Kidney epithelial cell (primary cell): Measurements from ENCODE around the gene KMT2E. TPM values are rescaled to one million over a fixed set of nuclear protein-coding genes. Genes with fewer than 3 reads are reported as not detected.

ENCODE experiments used
- DNase-seq: peaks from one replicate; pipeline ENCODE4 v3.0.0-alpha.2; 2010; ENCODE audit warnings: low read depth
- H3K27me3 ChIP-seq: 2 replicates; pipeline ENCODE4 v1.6.0; 2011; ENCODE audit warnings: low read length; ENCODE audit not compliant: control insufficient read depth, insufficient read depth
- H3K36me3 ChIP-seq: 2 replicates; pipeline ENCODE4 v1.5.1; 2011; ENCODE audit warnings: low read length; ENCODE audit not compliant: control insufficient read depth, insufficient read depth
- H3K4me3 ChIP-seq: 2 replicates; pipeline ENCODE4 v1.5.1; 2011; ENCODE audit warnings: low read depth, mild to moderate bottlenecking, control low read depth, low read length
- total RNA-seq: library from RNA; depleted of rRNA; stranded (reverse); fragments of >200 nt; gene quantifications from 2 replicates; pipeline ENCODE4 v1.2.3, GENCODE V29; 2015
- TF ChIP-seq, protein P1 (sequence below): IDR thresholded peaks from 2 replicates; pipeline ENCODE4 v1.5.1; 2011; ENCODE audit warnings: mild to moderate bottlenecking, moderate library complexity, low read length, control low read depth, inconsistent platforms; ENCODE audit not compliant: insufficient read depth, poor library complexity, severe bottlenecking

KMT2E gene
- total RNA-seq, 1 donor from 2014 or later, result 36.3 TPM

DNA sequence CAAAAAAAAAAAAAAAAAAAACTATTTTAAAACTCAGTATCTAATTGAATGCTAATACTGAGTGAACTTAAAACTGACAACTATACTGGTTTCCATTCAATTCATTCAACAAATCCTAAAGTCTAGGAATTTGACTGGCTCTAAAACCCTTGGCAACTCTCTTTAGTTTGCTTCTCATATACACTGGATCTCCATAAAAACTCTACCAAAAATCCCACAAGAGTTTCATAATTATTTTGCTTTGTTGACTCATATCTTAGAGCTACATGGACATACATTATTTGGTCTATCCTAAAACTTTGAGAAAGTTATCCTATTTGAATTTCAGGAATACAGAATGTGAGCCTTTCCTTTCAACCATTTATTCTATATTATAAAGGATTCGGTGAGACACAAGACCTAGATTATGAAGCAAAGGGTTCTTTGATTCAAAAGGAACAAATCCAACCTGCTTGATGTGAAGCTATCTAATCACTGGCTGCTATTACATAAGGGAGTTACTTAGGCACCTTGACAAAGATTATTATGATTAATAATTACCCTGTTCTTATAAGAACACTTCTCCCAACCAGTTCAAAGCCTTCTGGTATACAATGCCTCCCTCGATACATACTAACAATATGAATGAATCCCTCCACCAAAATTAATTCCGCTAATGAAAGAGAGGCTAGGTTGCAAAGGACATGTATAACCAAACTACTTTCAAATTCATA is 15.8 kb upstream of the KMT2E start:
- DNase-seq, result no peak
- H3K27me3 ChIP-seq, result no peaks in the 10 kb centered on the region
- H3K4me3 ChIP-seq, result no peak overlapping the region
- H3K36me3 ChIP-seq, result no peaks in the 10 kb centered on the region
- TF ChIP-seq, protein P1, sequence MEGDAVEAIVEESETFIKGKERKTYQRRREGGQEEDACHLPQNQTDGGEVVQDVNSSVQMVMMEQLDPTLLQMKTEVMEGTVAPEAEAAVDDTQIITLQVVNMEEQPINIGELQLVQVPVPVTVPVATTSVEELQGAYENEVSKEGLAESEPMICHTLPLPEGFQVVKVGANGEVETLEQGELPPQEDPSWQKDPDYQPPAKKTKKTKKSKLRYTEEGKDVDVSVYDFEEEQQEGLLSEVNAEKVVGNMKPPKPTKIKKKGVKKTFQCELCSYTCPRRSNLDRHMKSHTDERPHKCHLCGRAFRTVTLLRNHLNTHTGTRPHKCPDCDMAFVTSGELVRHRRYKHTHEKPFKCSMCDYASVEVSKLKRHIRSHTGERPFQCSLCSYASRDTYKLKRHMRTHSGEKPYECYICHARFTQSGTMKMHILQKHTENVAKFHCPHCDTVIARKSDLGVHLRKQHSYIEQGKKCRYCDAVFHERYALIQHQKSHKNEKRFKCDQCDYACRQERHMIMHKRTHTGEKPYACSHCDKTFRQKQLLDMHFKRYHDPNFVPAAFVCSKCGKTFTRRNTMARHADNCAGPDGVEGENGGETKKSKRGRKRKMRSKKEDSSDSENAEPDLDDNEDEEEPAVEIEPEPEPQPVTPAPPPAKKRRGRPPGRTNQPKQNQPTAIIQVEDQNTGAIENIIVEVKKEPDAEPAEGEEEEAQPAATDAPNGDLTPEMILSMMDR, result no peak

DNA sequence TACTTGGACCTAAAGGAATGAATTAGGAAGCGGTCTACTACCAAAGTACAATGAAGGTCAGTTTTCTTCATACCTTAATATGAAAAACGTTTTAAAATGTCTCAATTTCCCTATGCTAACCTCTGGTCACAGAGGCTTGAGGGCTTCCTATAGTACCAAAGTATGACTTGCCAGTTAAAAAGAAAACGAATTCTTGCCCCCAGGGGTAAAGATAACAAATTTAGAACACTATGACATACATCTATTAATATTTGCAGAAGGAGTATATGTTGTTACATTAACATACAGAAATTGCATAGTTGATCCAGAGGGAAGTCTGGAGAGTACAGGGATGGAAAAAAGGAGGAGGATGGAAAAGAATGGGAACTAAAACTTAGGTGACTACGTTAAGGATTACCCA is 13.8 kb upstream of the KMT2E start:
- DNase-seq, result no peak
- TF ChIP-seq, protein P1, result no peak
- no peaks in the 10 kb centered on the region for H3K36me3 ChIP-seq
- H3K27me3 ChIP-seq, result no peaks in the 10 kb centered on the region
- no peak overlapping the region for H3K4me3 ChIP-seq

DNA sequence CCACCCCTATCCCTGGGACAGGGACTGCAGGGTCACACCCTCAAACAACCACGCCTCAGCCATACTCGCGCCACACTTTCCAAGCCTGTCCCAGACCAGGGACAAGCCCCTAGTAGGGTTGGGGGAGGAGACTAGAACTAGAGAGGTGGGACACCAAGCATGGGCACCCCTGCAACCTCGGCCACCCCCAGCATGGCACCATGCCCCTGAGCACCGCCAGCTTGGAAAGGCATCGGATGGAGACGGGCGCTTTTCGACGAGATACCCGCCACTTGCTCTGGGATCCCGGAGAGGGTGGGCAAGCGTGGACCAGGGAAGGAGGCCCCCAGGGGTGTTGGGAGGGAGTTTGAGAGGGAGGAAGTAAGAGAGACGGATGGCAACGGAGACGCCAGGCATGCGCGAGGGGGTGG is 13.1 kb upstream of the KMT2E start:
- no peaks in the 10 kb centered on the region for H3K36me3 ChIP-seq
- no peak for DNase-seq
- H3K27me3 ChIP-seq, result no peaks in the 10 kb centered on the region
- TF ChIP-seq, protein P1, result no peak
- H3K4me3 ChIP-seq, result no peak overlapping the region

DNA sequence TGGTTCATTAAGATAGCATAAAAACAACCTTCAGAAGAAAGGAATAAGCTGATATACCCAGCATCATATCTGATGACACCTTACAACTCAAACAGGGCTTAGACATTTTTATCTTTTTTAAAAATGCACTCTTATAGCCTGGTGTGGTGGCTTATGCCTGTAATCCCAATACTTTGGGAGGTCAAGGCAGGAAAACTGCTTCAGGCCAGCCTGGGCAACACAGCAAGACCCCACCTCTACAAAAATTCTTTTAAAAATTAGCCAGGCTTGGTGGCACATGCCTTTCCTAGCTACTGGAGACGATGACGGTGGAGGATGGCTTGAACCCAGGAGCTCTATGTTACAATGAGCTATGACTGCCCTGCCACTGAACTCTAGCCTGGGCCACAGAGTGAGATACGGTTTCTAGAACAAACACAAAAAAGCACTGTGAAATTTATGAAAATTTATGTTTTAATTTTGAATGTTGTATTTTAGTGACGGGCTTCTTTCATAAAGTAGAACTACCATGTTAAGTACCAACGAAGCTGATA is 12.3 kb upstream of the KMT2E start:
- no peak for DNase-seq
- H3K36me3 ChIP-seq, result no peaks in the 10 kb centered on the region
- H3K27me3 ChIP-seq, result no peaks in the 10 kb centered on the region
- TF ChIP-seq, protein P1, result no peak
- no peak overlapping the region for H3K4me3 ChIP-seq

DNA sequence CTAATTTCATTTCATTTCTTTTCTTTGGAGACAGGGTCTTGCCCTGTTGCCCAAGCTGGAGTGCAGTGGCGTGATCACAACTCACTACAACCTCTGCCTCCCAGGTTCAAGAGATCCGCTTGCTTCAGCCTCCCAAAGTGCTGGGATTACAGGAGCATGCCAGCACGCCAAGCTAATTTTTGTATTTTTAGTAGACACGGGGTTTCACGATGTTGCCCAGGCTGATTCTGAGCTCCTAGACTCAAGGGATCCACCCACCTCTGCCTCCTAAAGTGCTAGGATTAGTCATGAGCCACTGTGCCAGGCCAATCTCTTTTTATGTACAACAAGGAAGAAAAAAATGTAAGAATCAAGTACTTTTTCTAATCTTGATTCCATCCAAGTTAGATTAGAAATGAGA is 10.7 kb upstream of the KMT2E start:
- no peak for DNase-seq
- Histone ChIP-seq H3K36me3 (no peaks in the 10 kb centered on the region), H3K27me3 (no peaks in the 10 kb centered on the region), H3K4me3 (no peak overlapping the region)
- TF ChIP-seq, protein P1, result no peak
